Peyer's patch (tissue), 4 donors: ENCODE measurements around the gene FAT1.

Experiments
- CTCF ChIP-seq, 6 experiments: fragments of 450-650 bp in 4 of 6; fragments of 200-600 bp in 2 of 6; sonication (generic) in 1 of 6; IDR thresholded peaks; one replicate each; pipeline ENCODE4 v1.5.1; 2017 to 2019; ENCODE audit warnings: antibody characterized with exemption in 6 of 6, mild to moderate bottlenecking in 3 of 6, moderate library complexity in 1 of 6
- POLR2A ChIP-seq, 2 donors: fragments of 450-650 bp; IDR thresholded peaks; one replicate each; pipeline ENCODE4 v1.5.1; 2017; ENCODE audit warnings: antibody characterized with exemption in 2 of 2, mild to moderate bottlenecking in 2 of 2, moderate library complexity in 2 of 2

GRCh38 chr4:186749611-186750281, 26.1 kb upstream of the FAT1 start:
- TF ChIP-seq CTCF (IDR thresholded peaks at IDR 0.05) (no peak), POLR2A (IDR thresholded peaks at IDR 0.05) (no peak)
